ENCODE data around the gene FGF22.

DNA sequence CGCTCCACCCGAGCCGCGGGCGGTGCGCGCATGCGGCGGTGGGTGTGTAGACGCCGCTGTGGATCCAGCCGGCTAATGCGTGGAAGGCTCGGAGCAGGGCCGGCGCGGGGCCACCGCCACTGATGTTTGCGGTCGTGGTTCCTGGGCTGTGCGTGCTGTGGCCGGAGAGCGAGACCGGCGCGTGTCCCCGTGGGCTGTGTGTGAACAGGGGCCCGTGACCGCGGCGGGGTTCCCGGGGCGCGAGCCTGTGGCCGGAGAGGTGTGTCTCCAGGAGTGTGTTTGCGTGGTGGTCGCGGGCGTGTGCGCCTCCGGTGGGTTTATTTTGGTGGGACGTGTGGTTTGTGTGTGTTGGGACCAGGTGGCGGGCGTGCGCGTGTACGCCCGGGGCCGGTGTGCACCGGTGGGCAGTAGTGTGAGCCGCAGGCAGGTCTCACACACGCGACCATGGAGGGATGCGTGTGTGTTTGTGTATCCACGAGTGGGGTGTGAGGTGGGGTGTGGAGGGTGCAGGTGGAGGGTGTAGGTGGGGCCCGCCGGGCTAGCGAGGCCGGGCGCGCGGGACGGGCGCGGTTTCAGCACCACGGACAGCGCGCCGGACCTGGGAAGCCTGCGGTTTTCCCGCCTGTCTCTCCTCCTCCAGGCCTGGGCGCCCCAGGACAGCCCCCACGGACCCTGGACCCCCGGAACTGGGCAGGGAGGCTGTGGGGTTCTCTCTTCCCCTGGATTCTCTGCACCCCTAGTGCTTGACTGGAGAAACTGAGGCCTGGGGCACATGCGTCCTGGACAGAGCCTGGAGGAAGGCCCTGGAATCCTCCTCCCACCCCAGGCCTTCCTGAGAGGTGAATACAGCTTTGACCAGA lies 48.4 kb upstream of the FGF22 start:
- no peak for TF ChIP-seq CTCF (IDR thresholded peaks at IDR 0.05; ENCODE audit: poor library complexity, severe bottlenecking)
- TF ChIP-seq POLR2AphosphoS5 (IDR thresholded peaks at IDR 0.05), result no peak
- TF ChIP-seq, protein P1, sequence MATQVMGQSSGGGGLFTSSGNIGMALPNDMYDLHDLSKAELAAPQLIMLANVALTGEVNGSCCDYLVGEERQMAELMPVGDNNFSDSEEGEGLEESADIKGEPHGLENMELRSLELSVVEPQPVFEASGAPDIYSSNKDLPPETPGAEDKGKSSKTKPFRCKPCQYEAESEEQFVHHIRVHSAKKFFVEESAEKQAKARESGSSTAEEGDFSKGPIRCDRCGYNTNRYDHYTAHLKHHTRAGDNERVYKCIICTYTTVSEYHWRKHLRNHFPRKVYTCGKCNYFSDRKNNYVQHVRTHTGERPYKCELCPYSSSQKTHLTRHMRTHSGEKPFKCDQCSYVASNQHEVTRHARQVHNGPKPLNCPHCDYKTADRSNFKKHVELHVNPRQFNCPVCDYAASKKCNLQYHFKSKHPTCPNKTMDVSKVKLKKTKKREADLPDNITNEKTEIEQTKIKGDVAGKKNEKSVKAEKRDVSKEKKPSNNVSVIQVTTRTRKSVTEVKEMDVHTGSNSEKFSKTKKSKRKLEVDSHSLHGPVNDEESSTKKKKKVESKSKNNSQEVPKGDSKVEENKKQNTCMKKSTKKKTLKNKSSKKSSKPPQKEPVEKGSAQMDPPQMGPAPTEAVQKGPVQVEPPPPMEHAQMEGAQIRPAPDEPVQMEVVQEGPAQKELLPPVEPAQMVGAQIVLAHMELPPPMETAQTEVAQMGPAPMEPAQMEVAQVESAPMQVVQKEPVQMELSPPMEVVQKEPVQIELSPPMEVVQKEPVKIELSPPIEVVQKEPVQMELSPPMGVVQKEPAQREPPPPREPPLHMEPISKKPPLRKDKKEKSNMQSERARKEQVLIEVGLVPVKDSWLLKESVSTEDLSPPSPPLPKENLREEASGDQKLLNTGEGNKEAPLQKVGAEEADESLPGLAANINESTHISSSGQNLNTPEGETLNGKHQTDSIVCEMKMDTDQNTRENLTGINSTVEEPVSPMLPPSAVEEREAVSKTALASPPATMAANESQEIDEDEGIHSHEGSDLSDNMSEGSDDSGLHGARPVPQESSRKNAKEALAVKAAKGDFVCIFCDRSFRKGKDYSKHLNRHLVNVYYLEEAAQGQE (IDR thresholded peaks at IDR 0.05; ENCODE audit: borderline replicate concordance), result peak; percentile 72
- no peak for TF ChIP-seq RAD21 (conservative IDR thresholded peaks at IDR 0.05)
- TF ChIP-seq MXI1 (conservative IDR thresholded peaks at IDR 0.05; ENCODE audit: poor library complexity, severe bottlenecking), result no peak
